ENCODE measurements around the gene FOXJ1.

The FOXJ1 gene

GRCh38 chr17:76176701-76177574, 35.9 kb upstream of the FOXJ1 start:
- no peak for DNase-seq (ENCODE audit: insufficient read length)
- TF ChIP-seq TAF1 (IDR thresholded peaks at IDR 0.05; ENCODE audit: borderline replicate concordance, low read depth, low read length) (no peak), POLR2A (IDR thresholded peaks at IDR 0.05; ENCODE audit: low read depth, low read length) (no peak), POLR2AphosphoS5 (IDR thresholded peaks at IDR 0.05; ENCODE audit: low read depth, low read length) (no peak)
- no peak for FAIRE-seq

GRCh38 chr17:76174037-76174436, 33.0 kb upstream of the FOXJ1 start:
- TF ChIP-seq POLR2AphosphoS5 (IDR thresholded peaks at IDR 0.05; ENCODE audit: low read depth, low read length) (no peak), POLR2A (IDR thresholded peaks at IDR 0.05; ENCODE audit: low read depth, low read length) (no peak), TAF1 (IDR thresholded peaks at IDR 0.05; ENCODE audit: borderline replicate concordance, low read depth, low read length) (no peak)
- DNase-seq (ENCODE audit: insufficient read length) = no peak
- no peak for FAIRE-seq

GRCh38 chr17:76173474-76173873, 32.4 kb upstream of the FOXJ1 start:
- no peak for FAIRE-seq
- DNase-seq (ENCODE audit: insufficient read length) = no peak
- no peak for TF ChIP-seq POLR2AphosphoS5 (IDR thresholded peaks at IDR 0.05; ENCODE audit: low read depth, low read length)
- TF ChIP-seq POLR2A (IDR thresholded peaks at IDR 0.05; ENCODE audit: low read depth, low read length) = no peak
- TF ChIP-seq TAF1 (IDR thresholded peaks at IDR 0.05; ENCODE audit: borderline replicate concordance, low read depth, low read length) = no peak

GRCh38 chr17:76171706-76172105, 30.7 kb upstream of the FOXJ1 start:
- no peak for DNase-seq (ENCODE audit: insufficient read length)
- TF ChIP-seq POLR2AphosphoS5 (IDR thresholded peaks at IDR 0.05; ENCODE audit: low read depth, low read length) (no peak), POLR2A (IDR thresholded peaks at IDR 0.05; ENCODE audit: low read depth, low read length) (no peak), TAF1 (IDR thresholded peaks at IDR 0.05; ENCODE audit: borderline replicate concordance, low read depth, low read length) (no peak)
- FAIRE-seq = no peak

- FAIRE-seq = no peak
- TF ChIP-seq POLR2AphosphoS5 (IDR thresholded peaks at IDR 0.05; ENCODE audit: low read depth, low read length) (no peak), POLR2A (IDR thresholded peaks at IDR 0.05; ENCODE audit: low read depth, low read length) (no peak), TAF1 (IDR thresholded peaks at IDR 0.05; ENCODE audit: borderline replicate concordance, low read depth, low read length) (no peak)
- no peak for DNase-seq (ENCODE audit: insufficient read length)
Observed at GRCh38 chr17:76170114-76170513, 29.1 kb upstream of the FOXJ1 start.

GRCh38 chr17:76166906-76167305, 25.9 kb upstream of the FOXJ1 start:
- TF ChIP-seq TAF1 (IDR thresholded peaks at IDR 0.05; ENCODE audit: borderline replicate concordance, low read depth, low read length) = no peak
- no peak for TF ChIP-seq POLR2AphosphoS5 (IDR thresholded peaks at IDR 0.05; ENCODE audit: low read depth, low read length)
- TF ChIP-seq POLR2A (IDR thresholded peaks at IDR 0.05; ENCODE audit: low read depth, low read length) = no peak
- no peak for DNase-seq (ENCODE audit: insufficient read length)
- FAIRE-seq = no peak

GRCh38 chr17:76166168-76166567, 25.1 kb upstream of the FOXJ1 start:
- TF ChIP-seq TAF1 (IDR thresholded peaks at IDR 0.05; ENCODE audit: borderline replicate concordance, low read depth, low read length) (no peak), POLR2A (IDR thresholded peaks at IDR 0.05; ENCODE audit: low read depth, low read length) (no peak), POLR2AphosphoS5 (IDR thresholded peaks at IDR 0.05; ENCODE audit: low read depth, low read length) (no peak)
- DNase-seq (ENCODE audit: insufficient read length) (no peak), FAIRE-seq (no peak)

GRCh38 chr17:76164331-76164730, 23.3 kb upstream of the FOXJ1 start:
- FAIRE-seq (no peak), DNase-seq (ENCODE audit: insufficient read length) (no peak)
- TF ChIP-seq POLR2AphosphoS5 (IDR thresholded peaks at IDR 0.05; ENCODE audit: low read depth, low read length) (no peak), TAF1 (IDR thresholded peaks at IDR 0.05; ENCODE audit: borderline replicate concordance, low read depth, low read length) (no peak), POLR2A (IDR thresholded peaks at IDR 0.05; ENCODE audit: low read depth, low read length) (no peak)

- TF ChIP-seq POLR2AphosphoS5 (IDR thresholded peaks at IDR 0.05; ENCODE audit: low read depth, low read length) (no peak), TAF1 (IDR thresholded peaks at IDR 0.05; ENCODE audit: borderline replicate concordance, low read depth, low read length) (no peak), POLR2A (IDR thresholded peaks at IDR 0.05; ENCODE audit: low read depth, low read length) (no peak)
- FAIRE-seq = no peak
- no peak for DNase-seq (ENCODE audit: insufficient read length)
Observed at GRCh38 chr17:76163919-76164318, 22.9 kb upstream of the FOXJ1 start.

- FAIRE-seq = no peak
Observed at GRCh38 chr17:76161619-76162266, 20.7 kb upstream of the FOXJ1 start.

GRCh38 chr17:76160896-76161528, 20.0 kb upstream of the FOXJ1 start:
- TF ChIP-seq TAF1 (IDR thresholded peaks at IDR 0.05; ENCODE audit: borderline replicate concordance, low read depth, low read length) (no peak), POLR2A (IDR thresholded peaks at IDR 0.05; ENCODE audit: low read depth, low read length) (no peak), POLR2AphosphoS5 (IDR thresholded peaks at IDR 0.05; ENCODE audit: low read depth, low read length) (no peak)
- no peak for DNase-seq (ENCODE audit: insufficient read length)
- no peak for FAIRE-seq

More at GRCh38 chr17:76161619-76162266, 20.7 kb upstream of the FOXJ1 start:
- DNase-seq (ENCODE audit: insufficient read length) = no peak
- TF ChIP-seq POLR2A (IDR thresholded peaks at IDR 0.05; ENCODE audit: low read depth, low read length) (no peak), TAF1 (IDR thresholded peaks at IDR 0.05; ENCODE audit: borderline replicate concordance, low read depth, low read length) (no peak), POLR2AphosphoS5 (IDR thresholded peaks at IDR 0.05; ENCODE audit: low read depth, low read length) (no peak)

All from GM12892 (cell line).